ENCODE data around the gene PKD1.
"Not testable (repeated sequence)": the region's sequence is repeated elsewhere in the genome, so short reads cannot be mapped to it uniquely, and the experiment has no call there.

PKD1 gene

DNA sequence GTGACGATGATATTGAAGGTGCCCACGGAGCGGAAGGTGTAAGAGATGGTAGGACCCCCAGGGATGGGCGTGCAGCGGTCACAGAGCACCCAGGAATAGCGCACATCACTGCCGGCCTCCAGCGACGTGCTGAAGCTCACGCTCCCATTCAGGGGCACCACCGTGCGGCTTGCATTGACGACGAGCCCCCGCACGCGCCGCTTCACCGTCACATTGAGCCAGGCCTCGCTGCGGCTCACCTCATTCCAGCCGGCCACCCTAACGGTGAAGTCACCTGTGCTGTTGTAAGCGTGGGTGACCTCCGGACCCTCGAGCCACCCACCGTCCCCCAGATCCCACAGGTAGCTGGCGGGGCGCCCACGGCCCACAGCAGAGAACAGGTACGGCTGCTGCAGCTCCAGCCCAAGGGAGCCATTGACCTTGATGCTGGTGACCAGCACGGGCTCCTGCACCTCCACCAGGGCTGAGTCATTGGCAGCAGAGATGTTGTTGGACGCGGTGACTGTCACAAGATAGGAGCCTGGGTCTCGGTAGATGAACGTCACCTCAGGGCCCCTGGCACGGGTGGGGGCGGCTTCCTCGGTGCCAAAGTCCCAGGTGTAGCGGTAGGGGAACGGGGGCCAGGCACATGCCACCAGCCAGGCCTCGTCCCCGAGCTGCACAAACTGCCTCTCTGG lies 25.2 kb downstream of the PKD1 start:
- H3K27ac ChIP-seq (ENCODE audit: extremely low read depth, low read depth, low read length); H3K4me3 ChIP-seq (ENCODE audit: low read depth, low read length); H3K4me1 ChIP-seq (ENCODE audit: control insufficient read depth, insufficient read depth, low read length); POLR2A ChIA-PET; CTCF ChIA-PET; H3K9me3 ChIP-seq (ENCODE audit: control insufficient read depth, insufficient read depth, low read depth, low read length): not testable (repeated sequence)
- peaks cover 0 to 32% of the 10 kb centered on the region in 2 experiments; a peak in 1 of 3 replicates for H3K36me3 ChIP-seq (ENCODE audit: control insufficient read depth in 2 of 2, insufficient read depth in 1 of 2, low read length in 2 of 2)
- TF ChIP-seq, protein P1, sequence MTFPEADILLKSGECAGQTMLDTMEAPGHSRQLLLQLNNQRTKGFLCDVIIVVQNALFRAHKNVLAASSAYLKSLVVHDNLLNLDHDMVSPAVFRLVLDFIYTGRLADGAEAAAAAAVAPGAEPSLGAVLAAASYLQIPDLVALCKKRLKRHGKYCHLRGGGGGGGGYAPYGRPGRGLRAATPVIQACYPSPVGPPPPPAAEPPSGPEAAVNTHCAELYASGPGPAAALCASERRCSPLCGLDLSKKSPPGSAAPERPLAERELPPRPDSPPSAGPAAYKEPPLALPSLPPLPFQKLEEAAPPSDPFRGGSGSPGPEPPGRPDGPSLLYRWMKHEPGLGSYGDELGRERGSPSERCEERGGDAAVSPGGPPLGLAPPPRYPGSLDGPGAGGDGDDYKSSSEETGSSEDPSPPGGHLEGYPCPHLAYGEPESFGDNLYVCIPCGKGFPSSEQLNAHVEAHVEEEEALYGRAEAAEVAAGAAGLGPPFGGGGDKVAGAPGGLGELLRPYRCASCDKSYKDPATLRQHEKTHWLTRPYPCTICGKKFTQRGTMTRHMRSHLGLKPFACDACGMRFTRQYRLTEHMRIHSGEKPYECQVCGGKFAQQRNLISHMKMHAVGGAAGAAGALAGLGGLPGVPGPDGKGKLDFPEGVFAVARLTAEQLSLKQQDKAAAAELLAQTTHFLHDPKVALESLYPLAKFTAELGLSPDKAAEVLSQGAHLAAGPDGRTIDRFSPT (tag by site-specific recombination; IDR thresholded peaks at IDR 0.05), result 0 out of 2 replicates have a peak, but pooled peaks have one; percentile 14

DNA sequence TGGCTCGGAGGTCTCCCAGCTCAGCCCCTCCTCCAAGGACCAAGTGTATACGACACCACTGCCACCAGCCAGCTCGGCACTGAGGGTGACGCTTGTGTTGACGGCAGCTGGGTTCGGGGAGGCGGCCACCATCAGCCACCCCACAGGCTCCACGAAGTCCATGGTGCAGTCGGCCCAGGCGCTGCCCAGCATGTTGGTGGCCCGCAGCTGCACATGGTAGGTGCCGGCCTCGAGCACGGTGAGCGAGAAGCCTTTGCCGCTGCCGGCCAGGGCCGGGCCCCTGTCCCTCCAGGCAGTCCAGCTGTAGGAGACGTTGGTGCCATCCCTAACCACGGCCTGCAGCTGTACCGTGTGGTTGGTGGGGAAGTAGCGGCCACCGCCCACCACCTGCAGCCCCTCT lies 25.8 kb downstream of the PKD1 start:
- H3K4me3 ChIP-seq (ENCODE audit: low read depth, low read length); CTCF ChIA-PET; H3K27ac ChIP-seq (ENCODE audit: extremely low read depth, low read depth, low read length); H3K4me1 ChIP-seq (ENCODE audit: control insufficient read depth, insufficient read depth, low read length); H3K9me3 ChIP-seq (ENCODE audit: control insufficient read depth, insufficient read depth, low read depth, low read length); POLR2A ChIA-PET: not testable (repeated sequence)
- peaks cover 0 to 32% of the 10 kb centered on the region in 2 experiments; a peak in 1 of 3 replicates for H3K36me3 ChIP-seq (ENCODE audit: control insufficient read depth in 2 of 2, insufficient read depth in 1 of 2, low read length in 2 of 2)

DNA sequence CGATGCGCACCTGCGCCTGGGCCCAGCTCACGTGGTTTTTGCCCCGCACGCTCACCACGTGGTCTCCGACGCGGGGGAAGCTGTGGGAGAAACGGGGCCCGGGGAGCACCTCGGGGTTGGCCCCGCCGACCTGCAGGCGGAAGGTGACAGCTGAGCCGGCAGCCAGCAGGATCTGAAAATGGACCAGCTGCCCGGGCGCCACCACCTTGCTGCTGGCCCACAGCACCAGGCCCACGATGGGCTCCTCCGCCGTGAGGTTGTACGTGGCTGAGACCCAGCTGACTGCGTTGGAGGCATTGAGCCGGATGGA lies 26.5 kb downstream of the PKD1 start:
- peaks cover 0 to 32% of the 10 kb centered on the region in 2 experiments; a peak in 1 of 3 replicates for H3K36me3 ChIP-seq (ENCODE audit: control insufficient read depth in 2 of 2, insufficient read depth in 1 of 2, low read length in 2 of 2)
- H3K9me3 ChIP-seq (ENCODE audit: control insufficient read depth, insufficient read depth, low read depth, low read length); H3K27ac ChIP-seq (ENCODE audit: extremely low read depth, low read depth, low read length); CTCF ChIA-PET; H3K4me1 ChIP-seq (ENCODE audit: control insufficient read depth, insufficient read depth, low read length); H3K4me3 ChIP-seq (ENCODE audit: low read depth, low read length); POLR2A ChIA-PET: not testable (repeated sequence)

DNA sequence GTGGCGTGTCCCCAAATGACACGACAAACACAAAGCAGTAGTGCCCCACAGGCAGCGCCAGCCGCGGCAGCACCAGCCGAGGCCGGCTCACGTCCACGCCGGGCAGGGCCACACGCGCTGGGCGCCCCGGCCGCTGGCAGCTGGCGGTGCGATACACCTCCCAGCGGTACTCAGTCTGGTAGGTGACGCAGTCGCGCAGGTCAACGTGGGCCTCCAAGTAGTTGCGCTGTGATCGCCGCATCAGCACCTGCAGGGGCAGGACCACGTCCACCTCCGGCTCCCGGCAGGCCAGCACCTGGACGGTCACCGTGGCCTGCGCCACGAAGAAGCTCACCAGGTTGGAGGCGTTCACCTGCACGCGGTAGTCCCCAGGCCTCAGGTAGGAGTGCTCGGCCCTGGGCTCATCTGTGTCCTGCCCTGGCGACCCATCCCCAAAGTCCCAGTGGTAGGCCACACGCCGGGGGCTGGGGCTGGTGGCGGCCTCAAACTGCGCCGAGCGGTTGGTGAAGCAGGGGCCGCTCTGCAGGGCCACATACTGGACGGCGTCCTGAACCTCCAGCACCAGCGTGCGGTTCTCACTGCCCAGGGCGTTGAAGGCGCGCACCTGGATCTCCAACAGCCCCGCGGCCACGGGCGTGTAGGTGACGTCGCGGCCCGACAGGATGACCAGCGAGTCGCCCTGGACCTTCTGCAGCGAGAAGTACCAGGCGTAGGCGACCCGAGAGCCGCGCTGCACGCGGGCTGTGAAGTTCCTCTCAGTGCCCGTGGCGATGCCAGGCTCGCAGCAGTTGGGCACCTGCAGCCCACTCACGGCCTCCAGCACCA lies 27.0 kb downstream of the PKD1 start:
- H3K4me3 ChIP-seq (ENCODE audit: low read depth, low read length); H3K27ac ChIP-seq (ENCODE audit: extremely low read depth, low read depth, low read length); H3K4me1 ChIP-seq (ENCODE audit: control insufficient read depth, insufficient read depth, low read length); POLR2A ChIA-PET; CTCF ChIA-PET; H3K9me3 ChIP-seq (ENCODE audit: control insufficient read depth, insufficient read depth, low read depth, low read length): not testable (repeated sequence)
- peaks cover 0 to 33% of the 10 kb centered on the region in 2 experiments; a peak in 1 of 3 replicates for H3K36me3 ChIP-seq (ENCODE audit: control insufficient read depth in 2 of 2, insufficient read depth in 1 of 2, low read length in 2 of 2)

DNA sequence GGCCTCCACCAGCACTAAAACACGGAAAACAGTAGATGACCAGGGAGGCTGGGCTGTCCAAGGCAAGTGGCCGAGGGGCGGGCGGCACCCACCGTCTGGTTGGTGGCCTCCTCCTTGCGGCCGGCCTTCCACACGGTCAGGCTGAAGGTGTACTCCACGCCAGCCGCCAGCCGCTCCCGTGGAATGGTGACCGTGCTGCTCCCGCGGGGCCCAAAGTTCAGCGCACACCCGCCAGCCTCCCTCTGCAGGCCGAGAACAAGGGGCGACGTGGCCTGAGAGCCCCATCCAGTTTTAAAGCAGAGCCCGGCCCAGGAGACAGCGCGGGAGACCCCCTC lies 27.9 kb downstream of the PKD1 start:
- H3K9me3 ChIP-seq (ENCODE audit: control insufficient read depth, insufficient read depth, low read depth, low read length); H3K4me3 ChIP-seq (ENCODE audit: low read depth, low read length); CTCF ChIA-PET; H3K27ac ChIP-seq (ENCODE audit: extremely low read depth, low read depth, low read length); H3K4me1 ChIP-seq (ENCODE audit: control insufficient read depth, insufficient read depth, low read length); POLR2A ChIA-PET: not testable (repeated sequence)
- peaks cover 0 to 35% of the 10 kb centered on the region in 2 experiments; a peak in 1 of 3 replicates for H3K36me3 ChIP-seq (ENCODE audit: control insufficient read depth in 2 of 2, insufficient read depth in 1 of 2, low read length in 2 of 2)

DNA sequence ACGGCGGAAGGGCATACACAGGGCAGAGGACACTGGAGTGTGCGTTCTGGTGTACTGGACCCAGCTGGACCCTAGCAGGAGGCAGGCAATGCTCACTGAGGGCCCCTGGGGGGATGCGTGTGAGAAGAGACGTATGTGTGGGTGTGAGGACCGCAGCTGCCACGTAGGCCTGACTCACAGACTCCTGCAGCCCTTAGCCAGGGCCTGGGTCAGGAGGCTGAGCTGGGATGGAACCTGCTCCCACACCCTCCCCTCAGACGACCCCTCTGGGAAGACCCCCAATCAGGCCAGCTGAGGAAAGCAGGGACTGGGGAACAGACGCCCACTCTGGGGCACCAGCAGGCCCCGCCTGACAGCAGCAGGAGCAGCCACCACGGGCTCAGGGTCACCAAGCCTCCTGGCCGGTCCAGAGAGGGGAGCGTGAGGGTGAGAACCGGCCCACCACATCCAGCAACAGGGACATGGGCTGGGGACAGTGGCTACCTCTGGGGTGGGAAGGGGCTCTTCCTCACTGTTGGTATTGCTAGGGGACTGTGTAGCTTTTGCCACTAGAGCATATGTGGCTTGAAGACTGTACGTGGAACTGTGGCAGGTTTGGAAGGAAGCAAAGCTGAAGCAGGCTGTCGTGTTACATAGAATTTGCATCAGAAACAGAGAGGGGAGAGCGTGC lies 28.4 kb downstream of the PKD1 start:
- CTCF ChIA-PET, POLR2A ChIA-PET: not testable (repeated sequence)

DNA sequence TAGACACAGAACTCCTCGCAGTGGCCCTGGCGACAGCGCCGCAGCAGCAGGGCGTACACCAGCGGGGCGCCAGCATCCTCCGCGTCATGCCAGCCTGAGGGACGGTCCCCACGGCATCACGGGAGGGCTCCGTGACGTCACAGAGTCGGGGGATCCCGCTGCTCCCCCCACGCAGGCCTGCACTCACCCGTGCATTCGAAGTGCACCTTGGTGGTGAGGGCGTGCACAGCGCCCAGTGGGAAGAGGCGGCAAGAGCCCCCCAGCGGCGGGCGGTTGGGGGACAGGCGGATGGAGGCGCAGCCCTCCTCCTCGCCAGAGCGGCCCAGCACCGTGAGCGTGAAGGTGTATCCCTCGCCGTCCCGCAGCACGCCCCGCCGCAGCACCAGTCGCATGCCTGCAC lies 29.5 kb downstream of the PKD1 start:
- H3K4me3 ChIP-seq (ENCODE audit: low read depth, low read length); POLR2A ChIA-PET; H3K9me3 ChIP-seq (ENCODE audit: control insufficient read depth, insufficient read depth, low read depth, low read length); H3K4me1 ChIP-seq (ENCODE audit: control insufficient read depth, insufficient read depth, low read length); H3K27ac ChIP-seq (ENCODE audit: extremely low read depth, low read depth, low read length); CTCF ChIA-PET: not testable (repeated sequence)
- peaks cover 0 to 36% of the 10 kb centered on the region in 2 experiments; a peak in 1 of 3 replicates for H3K36me3 ChIP-seq (ENCODE audit: control insufficient read depth in 2 of 2, insufficient read depth in 1 of 2, low read length in 2 of 2)

More for the DNA sequence above, 28.4 kb downstream of the PKD1 start:
- H3K4me3 ChIP-seq (ENCODE audit: low read depth, low read length); H3K9me3 ChIP-seq (ENCODE audit: control insufficient read depth, insufficient read depth, low read depth, low read length); H3K4me1 ChIP-seq (ENCODE audit: control insufficient read depth, insufficient read depth, low read length); H3K27ac ChIP-seq (ENCODE audit: extremely low read depth, low read depth, low read length): not testable (repeated sequence)
- peaks cover 0 to 37% of the 10 kb centered on the region in 2 experiments; a peak in 1 of 3 replicates for H3K36me3 ChIP-seq (ENCODE audit: control insufficient read depth in 2 of 2, insufficient read depth in 1 of 2, low read length in 2 of 2)
